Measurements from ENCODE around the gene PMVK. TPM values are rescaled to one million over a fixed set of nuclear protein-coding genes. Genes with fewer than 3 reads are reported as not detected.
"Not testable (repeated sequence)": the region's sequence is repeated elsewhere in the genome, so short reads cannot be mapped to it uniquely, and the experiment has no call there.

Gene PMVK
- total RNA-seq, 2 experiments from 2014 or later = 40.7 to 41.8 TPM

DNA sequence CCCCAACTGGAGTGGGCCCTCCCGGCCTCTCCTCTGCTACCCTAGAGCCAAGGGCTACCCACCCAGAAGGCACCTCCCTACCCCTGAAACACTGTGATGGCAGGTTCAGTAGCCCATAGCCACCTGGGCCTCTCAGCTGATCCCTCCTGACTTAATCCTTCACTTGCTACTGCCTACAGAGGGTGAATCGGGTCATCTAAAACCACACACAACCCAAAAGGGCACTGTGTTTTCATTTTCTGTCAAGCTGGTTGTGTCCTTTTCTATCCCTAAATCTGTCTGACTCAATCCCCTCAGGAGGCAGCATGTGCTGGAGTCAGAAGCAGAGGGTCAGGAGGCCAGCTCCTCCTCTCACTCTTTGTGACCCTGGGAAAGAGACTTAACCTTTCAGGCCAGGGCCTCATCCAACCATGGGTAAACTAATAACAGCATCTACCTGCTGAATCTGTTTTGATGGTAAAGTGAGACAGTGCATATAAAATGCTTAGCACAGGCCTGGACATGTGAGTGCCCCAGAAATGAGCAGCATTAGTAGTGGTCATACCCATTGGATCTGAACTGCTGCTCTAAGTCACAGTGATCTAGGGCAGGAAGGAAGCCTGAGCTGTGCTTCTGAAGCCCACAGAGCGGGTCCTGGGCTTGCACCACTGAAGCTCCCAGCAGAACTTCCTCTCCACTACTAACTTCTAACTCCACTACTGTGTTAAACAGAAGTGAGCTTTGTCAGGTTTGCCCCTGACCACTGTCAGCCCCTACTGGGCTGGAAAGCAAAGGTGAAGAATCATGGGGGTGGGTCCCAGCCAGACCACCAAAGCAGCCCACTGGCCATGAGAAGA, 11.0 kb downstream of the PMVK start:
- H3K27me3 Mint-ChIP-seq = no peaks in the 10 kb centered on the region
- CTCF ChIA-PET = interaction anchor here (0.7 to 1.1 kb wide), 2 partner anchors 10 to 1065 kb away, joined by 3 read pairs; no protein-coding TSS in a partner anchor
- POLR2A ChIA-PET = interaction anchor here (0.9 to 4.0 kb wide), 4 partner anchors 11 to 180 kb away, joined by 3 to 32 read pairs (median 3); partner anchors contain the start of gene PMVK
- peaks cover 51% of the 10 kb centered on the region for H3K36me3 Mint-ChIP-seq (ENCODE audit: low read depth)
- DNase-seq = no peak
- H3K4me3 Mint-ChIP-seq = no peak overlapping the region
- peaks cover 18% of the 10 kb centered on the region for H3K4me1 Mint-ChIP-seq
- H3K27ac Mint-ChIP-seq = peak overlapping the region; percentile 67
- H3K9me3 Mint-ChIP-seq = no peaks in the 10 kb centered on the region

DNA sequence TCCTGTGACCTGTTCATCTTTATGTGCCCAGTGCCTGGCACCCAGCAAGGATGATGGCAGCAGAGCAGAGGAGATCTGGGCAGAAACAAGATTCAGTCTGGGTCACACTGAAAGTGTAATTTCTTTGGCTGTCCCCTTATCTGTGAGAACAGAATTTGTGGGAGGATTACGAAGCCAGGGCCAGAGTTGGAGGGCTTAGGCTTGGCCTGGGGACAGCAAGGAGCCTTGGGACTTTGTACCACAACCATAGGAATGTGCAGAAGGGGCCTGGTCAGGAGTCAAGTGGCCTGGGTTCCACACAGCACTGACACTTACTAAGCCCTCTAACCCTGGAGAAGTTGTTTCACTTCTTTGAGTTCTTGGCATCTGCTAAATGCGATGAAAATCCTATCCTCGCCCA, 12.8 kb downstream of the PMVK start:
- DNase-seq = no peak
- Mint-ChIP-seq H3K9me3 (no peaks in the 10 kb centered on the region), H3K27me3 (no peaks in the 10 kb centered on the region), H3K36me3 (ENCODE audit: low read depth) (peaks cover 38% of the 10 kb centered on the region), H3K27ac (no peak overlapping the region), H3K4me1 (peaks cover 18% of the 10 kb centered on the region), H3K4me3 (no peak overlapping the region)
- ChIA-PET POLR2A (no interaction called here), CTCF (interaction anchor here (0.6 kb wide), 1 partner anchor 99 kb away, joined by 5 read pairs; no protein-coding TSS in a partner anchor)

DNA sequence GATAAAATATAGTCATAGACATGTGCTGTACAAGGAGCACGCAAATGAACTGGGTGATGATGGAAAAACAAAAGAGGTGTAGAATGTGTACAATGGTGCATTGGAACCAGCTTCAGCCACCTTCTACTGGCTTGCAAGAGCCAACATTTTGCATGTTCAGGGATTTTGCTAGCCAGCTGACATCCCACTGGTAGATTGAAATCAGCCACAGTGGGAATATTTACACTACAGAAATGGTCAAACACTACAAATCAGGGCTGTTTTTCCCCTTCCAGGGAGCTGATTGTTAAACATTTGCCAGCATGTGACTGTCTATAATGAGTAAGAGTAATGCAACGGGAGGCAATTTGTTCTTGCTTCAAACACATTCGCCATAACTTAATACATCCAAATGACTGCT, 23.2 kb downstream of the PMVK start:
- no peaks in the 10 kb centered on the region for H3K27me3 Mint-ChIP-seq
- no peak overlapping the region for H3K4me3 Mint-ChIP-seq
- no peak overlapping the region for H3K27ac Mint-ChIP-seq
- H3K36me3 Mint-ChIP-seq (ENCODE audit: low read depth) = peaks cover 18% of the 10 kb centered on the region
- ChIA-PET CTCF (interaction anchor here (0.9 to 1.1 kb wide), 2 partner anchors 28 to 35 kb away, joined by 5 read pairs; no protein-coding TSS in a partner anchor), POLR2A (interaction anchor here (0.8 kb wide), 1 partner anchor 23 kb away, joined by 3 read pairs; the partner anchor contains the start of gene PMVK)
- DNase-seq = no peak
- peaks cover 3% of the 10 kb centered on the region for H3K9me3 Mint-ChIP-seq
- no peaks in the 10 kb centered on the region for H3K4me1 Mint-ChIP-seq

DNA sequence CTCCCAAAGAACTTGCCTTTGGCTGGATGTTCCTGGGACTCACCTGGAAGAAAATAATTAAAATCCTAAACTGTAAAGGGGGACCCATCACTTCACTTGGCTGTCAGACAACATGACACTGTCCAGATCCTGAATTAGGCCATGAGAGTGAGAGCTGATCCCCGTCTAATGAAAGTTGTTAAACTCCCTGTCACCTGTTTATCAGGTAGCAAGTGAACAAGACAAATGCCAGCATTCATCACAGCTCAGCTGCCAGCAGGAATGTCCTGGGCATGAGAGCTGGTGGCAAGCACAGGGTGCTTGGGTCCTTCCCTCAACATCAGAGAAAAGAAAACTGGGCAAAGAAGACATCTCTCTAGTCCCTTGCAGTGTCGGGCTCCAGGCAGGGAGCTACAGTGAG, 23.8 kb downstream of the PMVK start:
- peaks cover 18% of the 10 kb centered on the region for H3K36me3 Mint-ChIP-seq (ENCODE audit: low read depth)
- CTCF ChIA-PET = interaction anchor here (0.9 to 1.1 kb wide), 2 partner anchors 27 to 34 kb away, joined by 5 read pairs; no protein-coding TSS in a partner anchor
- H3K9me3 Mint-ChIP-seq = peaks cover 3% of the 10 kb centered on the region
- POLR2A ChIA-PET = interaction anchor here (0.8 kb wide), 1 partner anchor 23 kb away, joined by 3 read pairs; the partner anchor contains the start of gene PMVK
- no peak overlapping the region for H3K27ac Mint-ChIP-seq
- H3K4me3 Mint-ChIP-seq = no peak overlapping the region
- H3K4me1 Mint-ChIP-seq = no peaks in the 10 kb centered on the region
- no peaks in the 10 kb centered on the region for H3K27me3 Mint-ChIP-seq
- DNase-seq = no peak

- CTCF ChIA-PET = interaction anchor here (1.1 kb wide), 1 partner anchor 33 kb away, joined by 5 read pairs; no protein-coding TSS in a partner anchor
- POLR2A ChIA-PET = no interaction called here
- H3K4me1 Mint-ChIP-seq = no peaks in the 10 kb centered on the region
- no peaks in the 10 kb centered on the region for H3K27me3 Mint-ChIP-seq
- no peak overlapping the region for H3K4me3 Mint-ChIP-seq
- no peak overlapping the region for H3K27ac Mint-ChIP-seq
- H3K9me3 Mint-ChIP-seq = peaks cover 3% of the 10 kb centered on the region
- peaks cover 13% of the 10 kb centered on the region for H3K36me3 Mint-ChIP-seq (ENCODE audit: low read depth)
- DNase-seq = no peak
These were observed 24.6 kb downstream of the PMVK start for GRCh38 chr1:154911691-154912550.

DNA sequence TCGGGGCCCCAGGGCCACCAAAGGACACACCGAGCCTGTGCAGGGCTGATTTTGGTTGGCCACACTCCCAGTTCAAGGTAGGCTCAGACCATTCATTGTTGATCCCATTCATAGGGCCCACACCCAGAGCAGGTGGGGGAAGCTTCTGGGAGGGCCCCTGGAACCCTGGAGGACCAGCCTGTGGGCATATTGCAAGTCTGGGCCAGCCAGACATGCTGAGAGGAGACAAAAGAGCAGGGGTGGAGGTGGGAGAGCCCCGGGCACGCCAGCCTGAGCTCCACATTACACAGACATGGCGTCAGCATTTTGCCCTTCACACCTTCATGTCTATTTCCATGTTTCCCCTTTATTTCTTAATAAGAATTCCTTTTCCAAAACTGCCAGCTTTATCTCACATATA, 25.7 kb downstream of the PMVK start:
- no peaks in the 10 kb centered on the region for H3K4me1 Mint-ChIP-seq
- no peak overlapping the region for H3K4me3 Mint-ChIP-seq
- H3K36me3 Mint-ChIP-seq (ENCODE audit: low read depth) = peaks cover 5% of the 10 kb centered on the region
- no peak overlapping the region for H3K27ac Mint-ChIP-seq
- no peaks in the 10 kb centered on the region for H3K27me3 Mint-ChIP-seq
- CTCF ChIA-PET = no interaction called here
- DNase-seq = no peak
- POLR2A ChIA-PET = no interaction called here
- H3K9me3 Mint-ChIP-seq = no peaks in the 10 kb centered on the region

GRCh38 chr1:154908937-154909336, 27.6 kb downstream of the PMVK start:
- Mint-ChIP-seq H3K27me3 (no peaks in the 10 kb centered on the region), H3K4me3 (no peak overlapping the region), H3K4me1 (no peaks in the 10 kb centered on the region), H3K9me3 (no peaks in the 10 kb centered on the region), H3K36me3 (ENCODE audit: low read depth) (no peaks in the 10 kb centered on the region), H3K27ac (no peak overlapping the region)
- DNase-seq = no peak
- POLR2A ChIA-PET = no interaction called here
- CTCF ChIA-PET = no interaction called here

GRCh38 chr1:154908129-154908528, 28.4 kb downstream of the PMVK start:
- H3K4me1 Mint-ChIP-seq; H3K27me3 Mint-ChIP-seq; POLR2A ChIA-PET; CTCF ChIA-PET; H3K36me3 Mint-ChIP-seq (ENCODE audit: low read depth); H3K4me3 Mint-ChIP-seq; DNase-seq; H3K9me3 Mint-ChIP-seq; H3K27ac Mint-ChIP-seq: not testable (repeated sequence)

GRCh38 chr1:154906621-154907081, 29.9 kb downstream of the PMVK start:
- POLR2A ChIA-PET = interaction anchor here (1.1 kb wide), 1 partner anchor 15 kb away, joined by 3 read pairs; no protein-coding TSS in a partner anchor
- CTCF ChIA-PET = interaction anchor here (0.7 to 1.2 kb wide), 5 partner anchors 15 to 360 kb away, joined by 3 to 4 read pairs (median 3); partner anchors contain the start of gene FLAD1

GRCh38 chr1:154902938-154903566, 33.5 kb downstream of the PMVK start:
- ChIA-PET CTCF (interaction anchor here (0.6 to 1.8 kb wide), 2 partner anchors 41 to 211 kb away, joined by 3 to 5 read pairs; no protein-coding TSS in a partner anchor), POLR2A (no interaction called here)
- H3K27ac Mint-ChIP-seq = no peak overlapping the region
- DNase-seq = no peak
- H3K4me1 Mint-ChIP-seq = no peaks in the 10 kb centered on the region
- no peak overlapping the region for H3K4me3 Mint-ChIP-seq
- no peaks in the 10 kb centered on the region for H3K27me3 Mint-ChIP-seq
- no peaks in the 10 kb centered on the region for H3K9me3 Mint-ChIP-seq
- H3K36me3 Mint-ChIP-seq (ENCODE audit: low read depth) = no peaks in the 10 kb centered on the region

More at GRCh38 chr1:154906621-154907081, 29.9 kb downstream of the PMVK start:
- Mint-ChIP-seq H3K4me3 (no peak overlapping the region), H3K4me1 (no peaks in the 10 kb centered on the region), H3K9me3 (no peaks in the 10 kb centered on the region), H3K27me3 (no peaks in the 10 kb centered on the region), H3K27ac (no peak overlapping the region), H3K36me3 (ENCODE audit: low read depth) (no peaks in the 10 kb centered on the region)
- DNase-seq = no peak

DNA sequence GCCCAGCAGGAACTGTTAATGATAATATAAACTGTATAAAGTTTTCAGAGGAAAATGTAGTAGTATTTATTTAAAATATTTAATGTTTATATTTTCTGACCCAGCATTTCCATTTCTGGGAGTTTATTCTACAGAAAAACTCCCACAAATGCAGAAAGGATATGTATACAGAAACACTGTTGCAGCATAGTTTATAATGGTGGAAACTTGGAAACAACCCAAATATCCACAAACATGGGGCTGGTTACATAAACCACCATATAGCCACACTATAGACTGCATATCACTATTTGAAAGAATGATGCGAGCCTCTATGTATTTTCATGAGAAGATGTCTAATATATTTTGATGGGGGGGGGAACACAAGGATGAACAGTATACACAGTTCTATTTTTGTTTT, 34.9 kb downstream of the PMVK start:
- no peaks in the 10 kb centered on the region for H3K27me3 Mint-ChIP-seq
- DNase-seq = no peak
- no peaks in the 10 kb centered on the region for H3K9me3 Mint-ChIP-seq
- H3K27ac Mint-ChIP-seq = no peak overlapping the region
- POLR2A ChIA-PET = interaction anchor here (0.6 kb wide), 1 partner anchor 28 kb away, joined by 3 read pairs; no protein-coding TSS in a partner anchor
- no peak overlapping the region for H3K4me3 Mint-ChIP-seq
- H3K4me1 Mint-ChIP-seq = no peaks in the 10 kb centered on the region
- no peaks in the 10 kb centered on the region for H3K36me3 Mint-ChIP-seq (ENCODE audit: low read depth)
- CTCF ChIA-PET = no interaction called here

DNA sequence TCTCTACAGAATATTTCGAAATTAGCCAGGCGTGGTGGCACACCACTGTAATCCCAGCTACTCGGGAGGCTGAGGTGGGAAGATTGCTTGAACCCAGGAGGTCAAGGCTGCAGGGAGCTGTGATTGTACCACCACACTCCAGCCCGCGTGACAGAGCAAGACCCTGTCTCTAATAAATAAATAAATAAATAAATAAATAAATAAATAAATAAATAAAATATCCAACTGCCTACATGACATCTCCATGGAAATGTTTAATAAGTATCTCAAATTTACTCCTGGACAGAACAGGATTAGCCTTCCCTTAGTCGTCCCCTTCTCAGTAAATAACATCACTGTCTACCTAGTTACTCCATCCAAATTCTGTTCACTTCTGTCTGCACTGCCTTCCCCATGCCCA, 37.5 kb downstream of the PMVK start:
- no peak overlapping the region for H3K4me3 Mint-ChIP-seq
- H3K27me3 Mint-ChIP-seq = no peaks in the 10 kb centered on the region
- H3K27ac Mint-ChIP-seq = no peak overlapping the region
- ChIA-PET POLR2A (no interaction called here), CTCF (no interaction called here)
- H3K36me3 Mint-ChIP-seq (ENCODE audit: low read depth) = no peaks in the 10 kb centered on the region
- no peaks in the 10 kb centered on the region for H3K4me1 Mint-ChIP-seq
- DNase-seq = no peak
- no peaks in the 10 kb centered on the region for H3K9me3 Mint-ChIP-seq

Data from activated CD4-positive, alpha-beta memory T cell treated with anti-CD3 and anti-CD28 coated beads, Interleukin-2, amount 10 ng/mL, durations not matched to agents 7 days and 5 days (primary cell).